ENCODE measurements around the gene RHNO1.

DNA sequence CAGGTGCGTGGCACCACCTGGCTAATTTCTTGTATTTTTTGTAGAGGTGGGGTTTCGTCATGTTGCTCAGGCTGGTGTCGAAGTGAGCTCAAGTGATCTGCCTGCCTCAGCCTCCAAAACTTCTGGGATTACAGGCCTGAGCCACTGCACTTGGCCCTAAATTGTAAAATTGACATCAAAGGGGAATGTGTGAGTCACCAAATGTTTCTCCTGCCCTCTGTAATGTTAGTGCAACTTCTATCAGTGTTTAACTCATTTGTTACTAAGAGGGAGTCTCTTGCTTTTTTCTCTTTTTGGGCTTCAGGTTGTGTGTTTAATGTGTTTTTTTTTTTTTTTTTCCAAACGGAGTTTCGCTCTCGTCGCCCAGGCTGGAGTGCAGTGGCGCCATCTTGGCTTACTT is 16.0 kb downstream of the RHNO1 start:
- TF ChIP-seq, protein P1, sequence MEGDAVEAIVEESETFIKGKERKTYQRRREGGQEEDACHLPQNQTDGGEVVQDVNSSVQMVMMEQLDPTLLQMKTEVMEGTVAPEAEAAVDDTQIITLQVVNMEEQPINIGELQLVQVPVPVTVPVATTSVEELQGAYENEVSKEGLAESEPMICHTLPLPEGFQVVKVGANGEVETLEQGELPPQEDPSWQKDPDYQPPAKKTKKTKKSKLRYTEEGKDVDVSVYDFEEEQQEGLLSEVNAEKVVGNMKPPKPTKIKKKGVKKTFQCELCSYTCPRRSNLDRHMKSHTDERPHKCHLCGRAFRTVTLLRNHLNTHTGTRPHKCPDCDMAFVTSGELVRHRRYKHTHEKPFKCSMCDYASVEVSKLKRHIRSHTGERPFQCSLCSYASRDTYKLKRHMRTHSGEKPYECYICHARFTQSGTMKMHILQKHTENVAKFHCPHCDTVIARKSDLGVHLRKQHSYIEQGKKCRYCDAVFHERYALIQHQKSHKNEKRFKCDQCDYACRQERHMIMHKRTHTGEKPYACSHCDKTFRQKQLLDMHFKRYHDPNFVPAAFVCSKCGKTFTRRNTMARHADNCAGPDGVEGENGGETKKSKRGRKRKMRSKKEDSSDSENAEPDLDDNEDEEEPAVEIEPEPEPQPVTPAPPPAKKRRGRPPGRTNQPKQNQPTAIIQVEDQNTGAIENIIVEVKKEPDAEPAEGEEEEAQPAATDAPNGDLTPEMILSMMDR (IDR thresholded peaks at IDR 0.05; ENCODE audit: poor library complexity) = no peak
- no peak for TF ChIP-seq EZH2phosphoT487 (IDR thresholded peaks at IDR 0.05; ENCODE audit: low read depth, severe bottlenecking, unreplicated experiment)
- no peak for TF ChIP-seq EZH2 (IDR thresholded peaks at IDR 0.05; ENCODE audit: borderline replicate concordance)
